GM21515 (cell line): ENCODE measurements around the gene RGS3.
A peak's percentile ranks its signal among the peaks of the same experiment; 100 is the strongest.

Experiments used
- ATAC-seq: cut with Tn5 transposase; IDR thresholded peaks from one replicate; pipeline ENCODE4 v1.9.1; 2021; ENCODE audit not compliant: unreplicated experiment

RGS3 gene

DNA sequence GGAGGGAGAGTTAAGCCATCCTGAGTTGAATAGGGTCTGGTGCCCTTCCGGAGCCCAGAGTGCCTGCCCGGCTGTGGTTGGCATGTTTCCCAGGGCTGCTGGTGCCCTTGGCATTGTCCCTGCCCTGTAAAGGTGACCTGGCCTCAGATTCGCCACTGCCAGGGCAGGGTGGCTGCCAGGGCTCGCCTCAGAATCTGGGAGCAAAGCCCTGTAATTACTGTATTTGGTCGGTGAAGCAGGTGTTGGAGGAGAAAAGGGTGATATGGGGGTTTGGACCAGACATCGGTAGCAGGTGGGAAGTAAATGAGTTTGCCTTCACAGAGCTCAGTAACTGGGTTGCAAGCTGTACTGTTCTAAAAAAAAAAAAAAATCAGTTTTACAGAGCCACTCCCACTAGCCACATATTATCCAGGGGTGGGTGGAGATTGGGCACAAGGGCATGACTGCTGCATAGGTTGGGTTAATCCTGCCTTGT lies 47.6 kb downstream of the RGS3 start:
- ATAC-seq: no peak

DNA sequence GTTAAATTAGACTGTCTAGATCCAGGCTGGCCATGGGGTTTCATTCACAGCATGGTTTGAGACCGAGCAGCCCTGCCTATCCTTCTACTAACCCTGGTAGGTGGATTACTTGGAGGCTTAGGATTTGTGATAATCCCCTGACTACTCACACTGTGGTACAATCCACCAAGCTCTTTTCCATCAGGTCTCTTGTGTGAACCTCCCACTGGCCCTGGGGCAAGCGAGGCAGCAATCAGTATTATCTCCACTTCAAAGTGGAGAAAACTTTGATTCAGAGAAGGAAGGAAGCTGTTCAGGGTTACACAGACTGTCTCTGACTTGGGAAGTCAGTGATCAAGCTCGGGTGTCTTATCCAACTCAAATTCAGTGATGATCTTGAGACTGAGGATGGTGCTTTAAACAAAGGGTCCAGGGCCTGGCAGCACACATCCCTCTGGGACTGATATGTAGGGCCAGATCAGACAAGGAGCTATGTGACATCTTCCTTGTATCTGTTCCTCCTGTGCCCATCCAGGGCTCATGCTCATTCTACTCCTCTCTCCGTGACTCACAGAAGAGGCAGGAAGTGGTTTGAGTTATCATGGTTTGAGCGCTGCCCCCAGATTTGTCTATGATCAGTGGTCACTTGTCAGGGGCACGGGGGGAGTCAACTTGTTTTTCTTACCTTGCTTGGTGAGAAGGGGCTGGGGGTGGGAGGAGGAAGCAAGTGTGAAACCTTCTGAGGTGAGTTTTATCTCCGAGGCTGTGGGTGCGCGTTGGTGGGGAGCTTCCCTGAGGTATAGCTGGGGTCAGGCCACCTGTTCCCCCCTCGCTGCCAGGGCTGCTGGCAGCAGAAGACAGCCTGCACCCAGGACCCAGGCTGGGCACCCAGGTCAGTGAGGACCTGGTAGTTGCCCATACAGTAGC lies 48.6 kb downstream of the RGS3 start:
- ATAC-seq: peak; percentile 41

DNA sequence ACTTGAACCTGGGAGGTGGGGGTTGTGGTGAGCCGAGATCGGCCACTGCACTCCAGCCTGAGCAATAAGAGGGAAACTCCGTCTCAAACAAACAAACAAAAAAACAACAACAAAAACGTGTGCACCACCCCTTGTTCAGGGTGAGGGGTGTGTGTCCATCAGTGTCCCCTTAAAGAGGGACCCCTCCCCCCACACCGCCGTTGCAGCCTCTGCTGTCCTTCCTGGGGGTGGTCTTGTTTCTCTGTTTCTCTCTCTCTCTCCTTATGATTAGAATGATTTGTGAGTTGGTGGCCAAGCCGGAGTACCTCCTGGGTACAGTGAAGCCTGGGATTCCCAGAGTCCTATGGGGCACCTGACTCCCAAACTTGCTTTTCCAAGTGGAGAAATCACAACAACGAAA lies 49.6 kb downstream of the RGS3 start:
- no peak for ATAC-seq

DNA sequence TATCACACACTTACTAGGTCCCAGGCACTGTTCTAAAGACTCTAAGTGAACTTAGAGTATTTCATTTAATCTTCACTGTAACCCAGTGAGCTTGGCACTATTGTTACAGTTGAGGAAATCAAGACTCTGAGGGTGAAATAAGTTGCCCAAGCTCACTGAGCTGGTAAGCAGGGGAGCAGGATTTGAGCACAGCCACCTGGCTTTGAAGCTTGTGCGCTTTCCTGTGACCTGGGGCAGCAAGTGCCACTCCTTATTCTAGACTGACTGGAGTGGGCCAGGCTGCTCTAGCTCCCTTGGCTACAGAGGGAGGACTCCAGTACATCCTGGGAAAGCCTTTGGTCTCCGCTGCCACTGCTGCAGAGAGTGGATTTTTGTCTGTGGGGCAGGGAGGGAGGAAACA lies 50.0 kb downstream of the RGS3 start:
- no peak for ATAC-seq

DNA sequence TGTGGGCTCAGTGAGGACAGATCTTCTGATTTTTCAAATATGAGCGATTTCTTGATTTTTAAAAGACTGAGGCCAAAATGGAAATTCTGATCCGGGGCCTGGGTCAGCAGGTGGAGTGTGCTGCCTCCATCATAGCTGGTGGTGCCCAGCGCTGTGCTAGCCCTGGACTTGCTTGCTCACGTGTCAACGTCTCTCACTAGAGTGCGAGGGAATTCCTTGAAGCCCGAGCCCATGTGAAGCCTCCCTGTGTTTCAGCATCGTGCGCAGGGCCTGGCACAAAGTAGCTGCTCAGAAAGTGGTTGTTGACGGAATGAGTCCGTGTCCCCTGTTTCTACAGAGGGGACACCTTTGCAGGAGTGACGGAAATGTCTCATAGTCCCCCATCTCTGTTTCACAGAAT lies 50.5 kb downstream of the RGS3 start:
- ATAC-seq: no peak

DNA sequence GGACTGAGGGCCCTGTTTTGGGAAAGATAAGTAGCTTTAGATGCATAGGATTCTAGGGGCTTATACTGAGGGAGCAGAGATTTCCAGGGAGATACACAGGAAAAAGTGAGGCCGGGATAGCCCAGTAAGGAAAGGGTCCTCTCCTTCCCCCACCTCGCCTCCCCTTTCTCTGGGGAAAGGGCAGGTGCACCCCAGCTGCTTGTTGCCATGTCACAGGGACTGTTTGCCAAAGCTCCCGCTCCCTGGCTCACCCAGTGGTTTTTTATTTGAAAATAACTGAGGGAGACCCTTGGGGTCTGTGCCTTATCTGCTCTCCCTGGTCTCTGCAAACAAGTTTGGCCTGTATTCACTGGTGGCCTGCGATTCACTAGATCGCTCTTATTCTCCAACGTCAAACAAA lies 51.2 kb downstream of the RGS3 start:
- ATAC-seq: no peak

DNA sequence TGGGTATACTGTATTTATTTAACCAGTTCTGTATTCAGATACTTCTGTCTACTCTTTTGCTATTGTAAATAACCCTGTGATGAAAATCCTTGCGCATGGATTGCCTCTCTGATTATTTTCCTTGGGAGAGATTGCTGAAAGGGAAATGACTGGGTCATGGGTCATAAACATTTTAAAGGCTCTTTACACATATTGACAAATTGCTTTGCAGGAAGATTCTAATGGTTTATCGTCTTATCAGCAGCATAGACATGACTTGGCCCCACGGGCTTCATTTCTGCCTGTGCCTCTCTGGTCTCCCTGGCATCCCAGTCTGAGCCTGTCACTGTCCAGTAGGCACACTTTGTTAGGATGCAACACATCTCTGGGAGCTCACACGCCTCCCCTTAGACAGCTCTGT lies 52.3 kb downstream of the RGS3 start:
- ATAC-seq: no peak

DNA sequence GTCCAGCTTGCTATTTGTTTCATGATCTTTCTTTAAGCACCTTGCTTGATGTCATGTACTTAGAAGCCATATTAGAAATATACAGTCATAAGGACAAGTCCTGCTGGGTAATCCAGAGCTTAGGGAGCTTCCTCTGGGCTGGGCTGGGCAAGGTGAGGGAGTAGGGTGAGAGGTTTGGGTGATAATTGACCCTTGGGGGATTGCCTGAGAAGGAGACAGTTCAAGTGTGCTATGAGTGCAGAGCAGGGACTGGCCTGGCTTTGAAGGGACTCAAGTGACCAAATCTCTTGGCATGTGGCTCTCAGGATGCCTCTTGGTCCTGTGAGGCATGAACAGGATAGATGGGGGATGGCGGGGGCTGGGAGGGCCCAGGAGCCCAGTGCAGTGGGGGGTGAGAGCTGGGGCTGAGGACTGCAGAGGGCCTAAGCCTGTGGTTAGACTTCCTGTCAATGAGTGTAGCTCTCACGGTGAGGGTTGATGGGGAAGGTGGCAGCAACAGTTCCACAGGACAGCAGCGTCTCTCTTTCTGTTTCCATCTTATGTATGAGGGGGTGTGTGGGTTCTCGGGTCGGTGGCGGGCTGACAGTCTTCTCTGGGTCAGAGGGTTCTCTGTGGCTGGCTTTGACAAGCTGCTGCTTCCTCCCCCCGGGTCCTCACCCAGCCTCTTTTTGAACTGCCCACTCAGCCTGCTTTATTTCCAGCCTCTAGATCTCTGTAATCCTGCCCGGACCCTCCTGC lies 53.5 kb downstream of the RGS3 start:
- ATAC-seq: peak; percentile 92

DNA sequence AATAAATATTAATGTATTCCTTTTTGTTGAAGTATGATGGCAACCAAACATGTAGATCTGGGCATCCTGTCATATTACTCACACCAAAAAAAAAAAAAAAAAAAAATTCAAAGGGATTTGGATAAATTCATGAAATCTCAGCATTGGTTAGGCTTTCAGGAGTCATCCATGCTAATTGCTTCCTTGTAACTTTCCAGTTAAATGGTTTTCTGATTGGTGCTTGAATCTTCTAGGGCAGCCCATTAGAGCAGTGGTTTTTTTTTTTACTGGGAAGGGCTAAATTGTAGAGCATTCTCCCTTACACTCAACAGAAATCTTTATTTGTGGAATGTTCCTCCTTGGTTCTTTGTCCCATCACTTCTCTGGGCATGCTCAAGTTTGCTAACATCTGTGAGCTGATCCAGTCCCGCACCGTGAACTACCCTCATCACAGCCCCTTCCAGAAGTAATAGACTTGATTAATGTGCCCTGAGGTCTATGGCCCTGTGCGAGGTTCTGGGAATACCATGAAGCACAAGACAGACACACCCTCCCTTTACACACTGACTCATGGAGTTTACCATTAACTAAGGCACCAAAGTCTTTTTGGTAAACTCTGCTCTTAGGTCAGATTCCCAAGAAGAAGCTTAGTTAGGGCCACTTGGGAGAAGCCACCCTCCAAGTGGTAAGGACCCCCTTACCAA lies 56.0 kb downstream of the RGS3 start:
- ATAC-seq: no peak

DNA sequence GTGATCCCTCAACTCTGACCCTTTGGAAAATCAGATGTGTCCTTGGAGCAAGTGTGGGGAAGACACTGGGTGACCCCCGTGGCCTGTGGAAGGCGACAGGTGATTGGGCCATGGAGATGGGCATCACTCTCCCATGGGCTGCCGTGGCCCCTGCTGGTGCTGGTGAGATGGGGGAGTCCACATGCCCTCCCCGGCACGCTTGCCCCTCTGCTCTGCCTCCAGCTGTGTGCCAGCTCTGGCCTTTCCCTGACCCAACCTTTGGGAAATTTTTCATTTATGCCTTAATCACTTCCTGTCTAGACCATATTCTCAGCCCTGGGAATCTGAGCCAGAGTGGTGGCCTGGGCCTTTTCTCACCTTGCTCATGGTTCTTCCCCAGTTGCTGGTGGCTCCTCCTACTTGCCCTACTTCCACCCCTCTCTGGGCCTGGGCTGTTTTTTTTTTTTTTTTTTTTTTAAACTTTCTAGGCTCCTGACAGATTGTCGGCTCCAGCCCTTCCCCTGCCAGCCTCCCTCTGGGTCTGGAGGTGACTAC lies 56.6 kb downstream of the RGS3 start:
- no peak for ATAC-seq

DNA sequence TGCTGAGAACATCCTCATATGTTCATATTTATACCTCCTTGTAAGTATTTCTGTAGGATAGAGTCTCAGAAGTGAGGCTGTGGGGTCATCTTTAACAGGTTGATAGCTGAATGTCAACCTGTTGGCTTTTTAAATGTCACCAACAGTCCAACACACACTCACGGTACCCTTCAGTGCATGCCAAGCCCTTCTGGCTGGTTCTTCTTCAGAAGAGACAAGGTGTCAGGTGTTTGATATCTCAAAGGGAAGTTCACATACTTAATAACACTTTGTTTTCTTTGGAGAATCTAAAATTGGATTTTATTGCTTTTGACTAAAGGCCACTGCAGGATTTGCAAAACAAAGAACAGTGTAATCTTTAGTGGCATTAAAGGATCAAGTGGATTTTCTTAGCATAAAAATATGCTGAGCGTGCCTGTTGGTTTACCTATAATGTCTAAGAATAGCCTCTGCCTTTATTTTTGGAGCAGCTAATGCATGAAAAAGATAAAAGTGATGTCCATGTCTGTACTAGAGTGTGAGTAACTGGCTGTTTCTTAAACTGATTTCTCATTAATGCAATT lies 58.2 kb downstream of the RGS3 start:
- no peak for ATAC-seq

DNA sequence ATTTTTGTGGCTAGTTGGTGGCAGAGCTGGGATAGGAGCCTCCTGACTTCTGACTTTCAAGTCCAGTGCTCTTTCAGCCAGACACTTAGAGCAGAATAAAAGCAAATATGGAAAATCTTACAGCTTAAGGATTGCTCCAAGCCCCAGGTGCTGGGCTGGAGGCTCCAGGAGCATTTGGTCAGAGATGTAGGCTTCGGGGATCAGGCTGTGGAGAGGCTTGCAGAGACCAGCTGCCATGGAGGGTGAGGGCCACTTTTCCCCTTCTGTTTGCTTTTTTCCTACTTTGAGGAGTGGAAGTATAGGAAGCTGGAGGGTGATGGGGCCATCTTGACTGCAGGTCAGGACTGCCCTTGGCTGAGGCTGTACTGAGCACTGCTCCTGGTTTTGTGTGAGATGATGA lies 58.9 kb downstream of the RGS3 start:
- no peak for ATAC-seq

DNA sequence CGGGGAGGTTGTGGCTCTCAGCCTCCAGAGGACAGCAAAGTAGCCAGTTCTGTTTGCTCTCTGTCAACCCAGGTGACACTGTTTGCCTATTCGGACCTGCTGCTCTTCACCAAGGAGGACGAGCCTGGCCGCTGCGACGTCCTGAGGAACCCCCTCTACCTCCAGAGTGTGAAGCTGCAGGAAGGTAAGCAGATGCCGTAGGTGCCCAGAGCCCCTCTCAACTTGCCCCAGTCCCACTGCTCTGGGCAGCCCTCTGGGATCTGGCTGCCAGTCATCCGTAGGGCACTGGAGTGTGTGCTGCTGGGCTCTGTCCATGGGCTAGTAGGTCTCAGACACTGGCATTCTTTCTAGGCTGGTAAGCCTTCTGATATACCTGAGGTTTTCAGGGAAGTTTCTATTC lies 59.3 kb downstream of the RGS3 start:
- no peak for ATAC-seq

DNA sequence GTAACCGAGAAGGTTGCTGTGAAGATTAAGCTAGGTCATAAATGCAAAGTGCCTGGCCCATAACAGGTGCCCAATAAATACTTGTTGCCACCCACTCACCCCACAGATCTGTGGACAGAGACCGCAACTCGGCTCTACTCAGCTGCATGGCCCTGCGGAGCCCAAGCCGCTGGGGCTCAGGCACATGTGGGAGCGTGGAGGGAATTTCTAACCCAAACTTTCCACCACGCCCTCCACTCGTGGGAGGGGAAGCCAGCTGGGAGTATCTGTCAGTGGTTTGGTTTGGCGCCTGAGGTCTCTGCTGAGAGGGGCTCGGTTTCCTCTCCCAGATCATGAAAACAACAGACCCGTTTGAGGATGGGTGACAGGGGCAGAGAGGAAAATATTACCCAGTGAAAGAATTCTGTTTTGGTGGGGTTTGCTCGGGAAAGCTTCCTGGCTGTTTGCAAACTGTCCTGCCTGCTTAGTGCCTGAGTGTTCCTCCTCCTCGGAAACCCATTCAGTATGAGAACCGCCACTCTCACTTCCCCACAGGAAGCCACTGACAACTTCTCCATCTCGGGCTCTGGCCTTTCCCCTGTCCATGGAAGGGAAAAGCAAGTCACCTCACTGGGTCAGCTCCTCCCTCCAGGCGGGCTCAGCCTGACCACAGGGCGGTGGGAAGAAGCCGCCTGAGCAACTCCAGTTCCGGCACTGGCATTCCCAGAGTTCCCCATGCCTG lies 60.1 kb downstream of the RGS3 start:
- peak; percentile 85 for ATAC-seq

DNA sequence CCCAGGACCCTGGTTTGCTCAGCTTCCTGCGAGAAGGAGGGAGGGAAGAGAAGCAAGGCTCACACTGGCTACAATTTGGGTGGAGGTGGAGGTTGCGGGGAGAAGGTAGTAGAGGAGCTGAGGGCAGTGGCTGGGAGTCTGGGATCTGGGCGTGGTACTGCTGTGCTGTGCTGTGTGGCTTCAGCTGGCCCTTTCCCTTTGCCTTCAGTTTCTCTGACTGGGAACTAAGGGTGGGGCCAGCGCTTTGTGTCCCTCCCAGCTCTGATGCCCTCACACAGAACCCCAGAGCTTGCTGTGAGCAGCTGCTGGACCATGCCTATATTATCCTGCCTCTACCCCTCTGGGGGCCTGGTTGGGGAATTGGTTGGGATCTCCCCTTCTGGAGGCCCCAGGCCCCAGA lies 60.9 kb downstream of the RGS3 start:
- ATAC-seq: no peak

DNA sequence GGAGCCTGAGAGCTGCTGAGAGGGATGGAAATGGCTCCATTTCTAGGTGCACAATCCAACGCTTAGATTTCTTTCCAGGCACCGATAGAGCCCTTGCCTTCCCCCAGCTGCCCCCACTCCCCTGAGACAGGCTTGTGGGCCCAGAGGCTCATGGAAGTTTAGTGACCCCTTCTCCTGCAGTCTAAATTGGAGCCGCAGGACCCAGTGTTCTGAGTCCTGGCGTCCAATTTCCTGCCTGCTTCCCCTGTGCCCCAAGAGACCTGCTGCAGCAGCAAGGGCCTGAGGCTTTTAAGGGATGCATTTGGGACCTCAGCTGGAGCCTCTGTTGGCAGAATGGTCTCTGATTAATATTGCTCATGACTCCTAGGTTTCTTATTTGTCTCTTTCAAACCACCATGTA lies 61.7 kb downstream of the RGS3 start:
- ATAC-seq: no peak

DNA sequence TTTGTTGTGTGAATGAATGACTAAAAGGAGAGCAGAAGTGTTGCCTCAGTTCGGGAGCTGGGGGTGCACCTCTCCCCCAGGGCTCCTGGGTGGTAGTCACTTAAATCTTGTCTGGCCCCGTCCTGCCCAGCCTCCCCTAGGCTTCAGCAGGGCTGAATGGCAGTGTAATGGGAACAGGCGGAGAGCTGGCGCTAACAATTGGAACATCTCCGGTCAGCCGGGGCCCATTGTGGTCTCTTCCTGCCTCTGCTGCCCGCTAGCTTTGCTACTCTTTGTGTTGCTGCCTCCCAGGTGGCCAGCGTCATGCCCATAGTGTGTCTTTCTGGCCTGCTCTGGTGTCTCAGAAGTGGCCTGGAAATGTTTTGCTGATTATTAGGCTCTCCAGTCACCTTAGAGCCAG lies 62.3 kb downstream of the RGS3 start:
- ATAC-seq: no peak

DNA sequence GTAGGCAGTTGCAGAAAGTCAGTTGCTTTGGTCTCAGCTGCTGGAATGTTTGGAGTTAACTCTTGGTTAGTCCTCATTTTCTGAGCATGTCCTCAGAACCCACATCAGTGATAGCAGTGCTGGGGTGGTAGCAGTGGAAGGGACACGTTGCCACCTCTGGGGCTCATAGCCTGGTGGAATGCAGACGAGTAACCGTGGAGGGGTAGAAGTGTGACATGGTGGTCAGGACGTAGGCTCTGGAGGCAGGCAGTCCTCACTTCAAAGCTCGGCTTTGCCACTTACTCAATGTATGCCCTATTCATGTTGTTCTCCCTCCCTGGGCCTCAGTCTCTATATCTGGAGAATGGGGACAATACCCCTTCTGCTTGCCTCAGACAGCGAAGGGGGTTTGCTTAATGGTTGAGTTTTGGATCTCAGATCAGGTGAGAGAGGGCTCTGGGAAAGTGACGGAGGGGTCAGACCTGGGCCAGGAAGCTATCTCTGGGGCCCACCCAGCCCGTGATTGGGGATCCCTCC lies 62.8 kb downstream of the RGS3 start:
- no peak for ATAC-seq

DNA sequence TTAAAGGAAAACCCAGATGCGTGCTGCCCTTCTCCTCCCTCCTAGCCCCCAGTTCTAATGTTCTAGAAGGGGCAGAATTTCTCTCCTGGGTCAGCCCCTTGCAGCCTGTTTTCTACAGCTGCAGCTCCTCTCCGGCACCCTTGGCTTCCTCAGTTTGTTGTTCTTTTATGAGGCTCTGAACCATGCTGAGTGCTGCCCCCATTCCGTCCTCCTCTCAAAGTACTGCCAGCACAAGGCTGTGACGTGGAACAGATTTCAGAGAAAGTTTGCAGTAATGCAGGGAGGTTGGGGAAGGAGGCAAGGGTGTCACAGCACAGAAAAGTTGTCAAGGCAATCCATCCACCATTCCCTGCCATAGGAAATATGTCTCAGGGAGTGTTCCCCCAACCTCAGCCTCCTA lies 63.3 kb downstream of the RGS3 start:
- ATAC-seq: no peak

DNA sequence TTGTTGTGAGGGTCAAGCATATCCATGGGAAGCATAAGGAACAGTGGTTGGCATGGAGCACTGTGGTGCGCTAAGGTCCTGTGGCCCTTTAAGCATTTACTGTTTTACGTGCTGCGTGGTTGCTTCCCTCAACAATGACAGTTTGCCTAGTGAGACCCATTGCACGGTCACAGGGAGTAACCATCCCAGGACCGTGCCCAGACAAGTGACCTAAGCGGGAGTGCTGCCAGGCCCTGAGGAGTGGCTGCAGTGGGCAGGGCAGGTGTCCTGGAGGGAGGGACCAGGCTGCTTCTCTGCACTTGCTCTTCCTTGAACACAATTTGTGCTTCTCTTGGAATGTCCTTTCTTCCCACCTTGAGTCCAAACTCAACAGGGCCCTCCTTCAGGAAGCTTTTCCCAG lies 64.6 kb downstream of the RGS3 start:
- ATAC-seq: no peak
